HS-5 (cell line): ENCODE data around the gene ZSCAN20.

ENCODE experiments used
- DNase-seq: peaks from one replicate; pipeline ENCODE4 v3.0.0-alpha.2; 2012; ENCODE audit warnings: low read depth

ZSCAN20 gene

DNA sequence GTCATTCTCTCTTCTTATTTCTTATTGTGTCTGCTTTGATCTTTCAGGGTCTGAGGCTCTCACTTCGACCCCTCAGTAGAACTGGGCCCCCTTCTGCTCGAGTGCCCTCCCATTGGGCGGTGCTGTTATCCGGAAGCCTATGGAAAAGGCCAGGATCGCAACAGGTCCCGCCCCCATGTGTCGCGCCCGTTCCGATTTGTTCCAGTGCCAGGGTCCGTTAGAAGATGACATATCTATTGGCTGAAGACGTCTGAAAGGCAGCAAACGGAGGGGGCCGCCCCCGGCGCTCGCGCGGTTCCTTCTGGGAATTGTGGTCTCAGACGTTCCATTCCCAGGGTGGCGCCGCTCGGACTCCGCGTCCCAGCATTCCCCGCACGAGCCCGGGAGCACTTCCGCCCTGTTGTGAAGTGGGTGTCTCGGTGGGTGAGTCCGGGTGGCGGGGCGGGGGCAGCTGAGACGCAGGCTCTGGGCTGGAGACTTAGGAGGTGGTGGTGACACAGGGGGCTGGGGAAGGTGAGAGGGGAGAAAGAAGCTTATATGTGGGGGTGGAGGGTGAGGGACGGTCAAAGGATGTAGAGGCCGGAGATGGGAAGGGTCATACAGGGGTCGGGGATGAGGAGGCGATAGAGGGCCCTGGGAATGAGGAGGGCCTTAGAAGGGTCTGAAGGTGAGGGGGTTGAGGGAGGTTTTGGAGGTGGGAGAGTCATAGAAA lies at the start of gene ZSCAN20:
TSS of gene ZSCAN20 (plus strand) at position 377 of the 712 bp plus-strand sequence. CDS start 6,644 bp downstream, outside the sequence.
- peak; percentile 95 for DNase-seq

- DNase-seq = no peak
Measured at GRCh38 chr1:33424205-33424604, 48.2 kb upstream of the ZSCAN20 start.

- no peak for DNase-seq
Measured at GRCh38 chr1:33424610-33425009, 47.8 kb upstream of the ZSCAN20 start.

DNA sequence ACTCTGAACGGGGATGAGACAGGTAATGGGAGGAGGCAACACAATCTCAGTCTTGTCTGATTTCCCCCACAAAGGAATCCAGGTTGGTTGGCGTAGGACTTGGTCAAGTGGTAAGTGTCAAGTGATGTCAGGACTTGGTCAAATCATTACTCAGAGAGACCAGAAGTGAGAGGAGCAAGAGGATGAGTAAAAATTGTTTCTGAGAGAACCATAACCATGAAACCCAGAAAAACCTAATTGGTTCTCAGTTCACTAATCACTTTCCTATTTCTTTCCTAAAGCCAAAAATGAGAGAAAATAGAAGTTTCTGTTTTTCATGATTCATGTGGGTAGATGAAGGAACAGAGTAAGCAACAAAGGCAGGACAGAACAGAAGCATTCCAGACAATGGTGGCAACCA lies 46.5 kb upstream of the ZSCAN20 start:
- no peak for DNase-seq

DNA sequence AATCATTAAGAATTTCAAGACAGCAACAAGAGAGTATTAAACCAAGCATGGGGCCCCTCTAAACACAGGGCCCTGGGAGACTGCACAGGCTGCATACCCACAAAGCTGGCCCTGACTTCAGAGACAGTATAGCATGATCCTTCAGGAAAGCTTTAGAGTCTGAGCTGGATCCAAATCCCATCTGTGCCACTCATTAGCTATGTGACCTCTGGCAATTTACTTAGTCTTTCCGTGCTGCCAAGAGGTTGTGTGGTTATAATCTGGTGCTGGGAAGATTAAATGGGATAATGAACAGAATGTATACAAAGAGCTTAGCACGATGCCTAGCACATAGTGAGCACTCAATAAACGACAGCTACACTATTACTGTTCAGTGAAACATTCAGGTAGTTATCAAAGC lies 45.5 kb upstream of the ZSCAN20 start:
- no peak for DNase-seq

GRCh38 chr1:33428661-33429060 lies 43.8 kb upstream of the ZSCAN20 start:
- no peak for DNase-seq

GRCh38 chr1:33429332-33429731 lies 43.1 kb upstream of the ZSCAN20 start:
- DNase-seq = no peak

DNA sequence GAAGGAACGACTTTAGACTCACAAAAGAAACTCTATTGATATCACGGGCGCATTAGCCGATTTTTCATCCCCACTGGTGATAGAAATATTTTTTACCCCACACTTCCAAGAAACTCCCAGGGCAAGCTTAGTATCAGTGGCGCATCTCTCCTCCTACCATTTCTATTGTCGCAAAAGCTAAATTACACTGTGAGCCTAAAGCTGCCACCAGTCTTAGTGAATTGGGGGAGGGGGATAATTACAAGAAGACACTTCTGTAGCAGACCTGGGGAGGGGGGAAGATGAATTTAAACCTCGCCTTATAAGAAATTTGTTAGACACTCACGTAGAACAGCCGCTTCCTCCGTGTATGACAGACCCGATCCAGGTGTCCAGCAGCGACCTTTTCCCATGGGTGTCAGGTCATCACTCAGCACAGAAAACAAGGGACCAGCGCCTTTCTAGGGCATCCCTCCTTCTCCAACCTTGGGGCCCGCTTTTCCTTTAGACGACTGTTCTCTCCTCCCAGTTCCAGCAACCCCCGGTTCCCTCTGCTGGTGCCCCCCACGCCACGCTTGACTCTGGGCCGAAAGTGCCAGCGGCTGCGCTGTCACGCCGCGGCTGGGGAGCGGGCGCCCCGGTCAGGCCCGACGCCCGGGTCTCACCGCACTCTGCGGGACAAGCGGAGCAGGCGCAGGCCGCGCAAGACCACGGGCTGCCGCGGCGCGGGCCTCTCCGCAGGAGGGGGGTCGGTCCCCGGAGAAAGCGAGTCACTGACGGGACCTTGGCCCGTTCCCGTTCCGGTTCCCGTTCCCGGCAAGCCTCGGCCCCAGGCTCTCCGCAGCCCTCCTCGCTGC lies 42.4 kb upstream of the ZSCAN20 start:
- DNase-seq = no peak

GRCh38 chr1:33430692-33431593 lies 41.5 kb upstream of the ZSCAN20 start, which contains the start of gene PHC2:
PHC2 (minus strand) TSS chr1:33431095; CDS start chr1:33375539, 55,556 bp downstream.
- no peak for DNase-seq

DNA sequence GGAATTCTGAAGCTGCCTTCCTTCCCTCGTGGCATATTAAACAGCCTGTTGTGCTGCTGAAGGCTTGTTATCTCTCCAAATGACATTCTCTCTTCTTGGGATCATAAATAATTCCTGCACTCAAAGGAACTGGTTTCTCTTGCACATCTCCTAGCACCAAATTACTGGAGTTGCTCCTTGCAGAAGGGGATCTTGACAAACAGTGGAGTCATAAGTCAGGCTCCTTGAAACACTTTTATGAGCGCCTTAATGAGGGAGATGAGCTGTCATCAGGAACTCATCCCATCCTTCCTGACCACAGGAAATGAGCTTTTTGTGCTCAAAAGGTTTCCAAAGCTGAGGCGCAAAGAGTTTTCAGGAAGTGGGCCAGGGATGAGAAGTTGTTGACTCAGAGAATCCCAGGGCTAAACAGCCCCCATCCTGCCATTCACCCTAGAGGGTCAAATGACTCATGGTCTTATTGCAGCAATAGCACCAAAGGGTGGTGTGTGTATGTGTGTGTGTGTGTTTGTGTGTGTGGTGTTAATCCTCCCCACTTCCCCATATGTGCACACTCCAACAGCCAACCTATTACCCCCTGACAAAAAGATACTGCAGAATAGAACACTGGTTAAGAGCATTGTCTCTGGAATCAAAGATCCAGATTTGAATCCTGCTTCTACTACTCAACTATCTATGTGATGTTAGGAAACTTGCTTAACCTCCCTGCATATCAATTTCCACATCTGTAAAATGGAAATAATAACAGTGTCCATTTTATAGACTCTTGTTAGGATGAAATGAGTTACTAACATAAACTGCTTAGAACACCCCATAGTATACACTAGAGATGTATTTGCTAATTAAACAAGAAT lies 38.7 kb upstream of the ZSCAN20 start:
- peak; percentile 99 for DNase-seq

- DNase-seq = no peak
Measured at GRCh38 chr1:33434363-33434750, 38.1 kb upstream of the ZSCAN20 start.

DNA sequence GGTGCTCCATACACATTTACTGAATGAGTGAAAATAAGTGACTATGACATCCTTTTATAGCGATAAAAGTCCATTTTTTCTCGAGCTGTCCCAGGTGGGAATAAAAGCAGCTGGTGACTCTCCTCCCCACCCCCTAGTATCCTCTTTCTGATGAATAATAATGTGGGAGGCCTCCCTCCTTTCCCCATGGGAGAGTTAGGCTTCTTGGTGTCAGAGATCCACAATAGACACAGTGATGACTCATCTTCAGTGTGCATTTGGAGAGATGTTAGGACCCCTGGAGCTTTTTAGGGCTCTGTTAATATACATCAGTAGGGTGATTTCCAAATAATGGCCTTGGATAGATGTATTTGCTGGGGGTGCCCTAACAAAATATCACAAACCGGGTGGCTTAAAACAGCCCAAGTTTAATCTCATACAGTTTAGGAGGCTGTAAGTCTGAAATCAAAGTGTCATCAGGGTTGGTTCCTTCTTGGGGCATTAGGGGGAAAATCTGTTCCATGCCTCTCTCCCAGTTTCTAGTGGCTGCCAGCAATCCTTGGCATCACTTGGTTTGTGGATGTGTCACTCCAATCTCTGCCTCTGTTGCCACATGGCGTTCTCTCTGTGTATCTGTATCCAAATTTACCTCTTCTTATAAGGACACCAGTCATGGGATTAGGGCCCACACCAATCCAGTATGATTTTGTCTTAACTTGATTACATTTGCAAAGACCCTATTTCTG lies 37.2 kb upstream of the ZSCAN20 start:
- DNase-seq = no peak

GRCh38 chr1:33436557-33437285 lies 35.7 kb upstream of the ZSCAN20 start:
- no peak for DNase-seq

DNA sequence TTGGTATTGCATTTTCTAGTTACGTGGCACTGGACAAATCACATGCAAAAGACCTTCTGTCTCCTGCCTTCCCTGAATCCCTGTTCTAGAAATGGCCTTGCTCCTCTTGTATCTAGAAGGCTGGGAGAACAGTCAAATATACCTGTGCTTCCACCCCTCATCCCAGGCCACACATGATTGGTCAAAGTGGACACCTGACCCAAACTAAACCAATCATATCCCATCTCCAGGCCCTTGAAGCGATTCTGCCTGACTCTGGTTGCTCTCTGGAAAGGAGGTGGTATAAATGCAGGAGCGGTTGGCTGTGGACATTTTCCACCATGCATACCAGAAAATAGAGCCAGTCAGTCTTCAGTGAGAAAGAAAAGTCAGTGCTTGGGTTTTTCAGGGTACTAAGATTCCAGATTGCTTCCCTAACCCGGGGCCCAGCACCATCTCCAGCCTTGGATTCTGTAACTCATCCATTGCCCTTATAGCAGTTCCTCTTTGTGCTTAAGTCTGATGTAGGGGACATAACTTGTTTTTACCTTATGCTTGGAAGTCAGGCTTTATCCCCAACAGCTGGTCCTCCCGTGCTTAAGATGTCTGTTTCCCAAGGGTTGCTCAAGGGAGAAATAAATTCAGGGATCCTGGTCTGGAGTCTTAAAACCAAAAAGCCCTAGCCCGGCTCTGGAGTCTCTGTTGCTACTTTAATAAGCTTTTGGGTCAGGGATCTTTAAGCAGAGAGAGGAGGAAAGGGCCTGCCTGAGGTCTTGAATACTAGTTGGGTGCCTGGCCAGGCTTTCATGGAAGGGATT lies 33.9 kb upstream of the ZSCAN20 start:
- no peak for DNase-seq

DNA sequence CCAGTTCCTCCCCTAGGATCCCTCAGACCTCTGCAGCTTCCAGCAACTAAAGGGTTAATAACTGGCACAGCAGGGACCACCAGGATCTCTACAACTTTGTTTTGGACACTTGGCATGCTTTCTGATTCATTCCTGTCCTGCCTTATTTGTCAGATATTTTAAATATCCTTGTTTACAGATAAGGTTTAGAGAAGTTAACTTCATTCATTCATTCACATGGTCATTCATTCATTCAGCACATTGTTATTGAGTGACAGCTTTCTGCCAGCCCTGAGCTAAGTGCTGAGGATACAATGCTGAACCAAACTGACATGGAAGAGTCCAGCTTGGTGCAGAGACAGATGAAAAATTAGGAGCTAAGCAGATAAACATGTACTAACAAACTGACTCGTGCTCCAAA lies 32.8 kb upstream of the ZSCAN20 start:
- DNase-seq = no peak

DNA sequence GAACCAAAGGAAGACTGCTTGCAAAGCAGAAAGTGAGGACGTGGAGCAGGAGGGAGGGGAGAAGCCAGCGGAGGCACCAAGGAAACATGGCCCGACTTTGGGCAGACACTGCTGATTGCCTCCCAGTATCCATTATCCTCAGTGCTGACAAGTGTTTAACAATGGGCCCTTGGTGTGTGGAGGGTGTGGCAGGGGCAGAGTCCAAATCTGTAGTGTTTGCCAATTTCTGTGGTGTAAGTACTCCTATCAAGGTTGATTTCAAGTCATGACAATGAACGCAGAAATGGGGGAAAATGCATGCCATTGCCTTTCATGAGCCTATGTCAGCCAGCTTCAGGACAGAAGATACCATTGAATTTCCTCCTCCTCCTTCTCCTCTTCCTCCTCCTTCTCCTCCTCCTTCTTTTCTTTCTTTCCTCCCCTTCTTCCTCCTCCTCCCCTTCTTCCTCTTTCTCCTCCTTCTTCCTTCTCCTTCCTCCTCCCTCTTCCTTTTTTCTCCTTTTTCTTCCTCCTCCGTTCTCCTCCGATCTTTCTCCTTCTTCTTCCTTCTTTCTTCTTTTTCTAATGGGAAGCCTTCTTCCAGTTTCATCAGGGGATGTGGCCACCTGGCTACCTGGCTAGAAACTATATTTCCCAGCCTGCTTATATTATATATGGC lies 31.2 kb upstream of the ZSCAN20 start:
- no peak for DNase-seq

GRCh38 chr1:33442141-33442540 lies 30.3 kb upstream of the ZSCAN20 start:
- DNase-seq = no peak

GRCh38 chr1:33443080-33443704 lies 29.3 kb upstream of the ZSCAN20 start:
- no peak for DNase-seq
